K562 (cell line): ENCODE data around the gene NFIC. TPM values are rescaled to one million over a fixed set of nuclear protein-coding genes. Genes with fewer than 3 reads are reported as not detected.

ENCODE experiments used
- ATAC-seq: fragments of 200-7000 bp; cut with Tn5 transposase; 3 replicates; pipeline ENCODE4 v1.9.1; 2020; ENCODE audit warnings: moderate library complexity
- BruUV-seq: library from RNA; stranded (reverse); fragments of 400-500 nt; replicated peaks from 2 replicates; lab custom pipeline; 2021; lab: Mats Ljungman, UMichigan
- CTCF ChIA-PET: fragments of 300-600 bp; formaldehyde crosslinking; extraction: SDS; loops from one replicate; lab custom pipeline; 2021; ENCODE audit warnings: low intra/inter-chr PET ratio; lab: Yijun Ruan, JAX
- POLR2A ChIA-PET: fragments of 300-600, 350-650 bp; sonication (Branson Sonifier 250); formaldehyde crosslinking; extraction: SDS; loops from one replicate; lab custom pipeline; 2021; ENCODE audit warnings: antibody characterized with exemption, inconsistent platforms; lab: Yijun Ruan, JAX
- DNase-seq, 4 experiments: peaks; one replicate each; pipeline versions ENCODE4 v3.0.0 to v3.0.0-alpha.2; 2011 to 2018; ENCODE audit warnings: low spot score in 3 of 4, mixed read lengths in 3 of 4; ENCODE audit errors: extremely low read depth in 1 of 4
- FAIRE-seq: peaks from 2 replicates; lab custom pipeline; 2011; peaks lifted over from hg19 to GRCh38; lab: Jason Lieb, UNC
- H2AFZ ChIP-seq: 2 replicates; pipeline ENCODE4 v1.6.0; 2011; ENCODE audit warnings: low read depth, low read length, control low read depth, inconsistent platforms
- H3K27ac ChIP-seq: fragments of 200-600 bp; 3 replicates; pipeline ENCODE4 v1.8.0; 2011; ENCODE audit warnings: low read depth, mild to moderate bottlenecking, control low read depth, inconsistent platforms, low read length, moderate library complexity, mixed read lengths; ENCODE audit errors: extremely low read depth
- H3K27me3 ChIP-seq, 2 experiments: fragments of 300-600 bp in 1 of 2; 2 replicates in 1 of 2; 3 replicates in 1 of 2; pipeline versions ENCODE4 v1.6.0 to v1.8.0; 2011; ENCODE audit warnings: inconsistent platforms in 2 of 2, low read length in 2 of 2, mild to moderate bottlenecking in 1 of 2, mixed read lengths in 1 of 2, moderate library complexity in 1 of 2; ENCODE audit not compliant: control insufficient read depth in 2 of 2, insufficient read depth in 2 of 2
- H3K36me3 ChIP-seq: fragments of 300-600 bp; 3 replicates; pipeline ENCODE4 v1.8.0; 2011; ENCODE audit warnings: mild to moderate bottlenecking, low read length, inconsistent platforms; ENCODE audit not compliant: control insufficient read depth, insufficient read depth
- H3K4me1 ChIP-seq, 2 experiments: fragments of 200-600 bp in 1 of 2; replicated peaks in 1 of 2; 2 replicates in 1 of 2; 3 replicates in 1 of 2; pipeline versions ENCODE4 v1.5.1 to v1.8.0; 2011; ENCODE audit warnings: inconsistent platforms in 2 of 2, low read length in 2 of 2, mild to moderate bottlenecking in 1 of 2, mixed read lengths in 1 of 2, moderate library complexity in 1 of 2; ENCODE audit not compliant: control insufficient read depth in 2 of 2, insufficient read depth in 2 of 2
- H3K4me2 ChIP-seq: 2 replicates; pipeline ENCODE4 v1.6.1; 2011; ENCODE audit warnings: low read length, control low read depth, inconsistent platforms, mixed read lengths; ENCODE audit not compliant: insufficient read depth
- H3K4me3 ChIP-seq: fragments of 200-600 bp; sonication (generic), shearing (Covaris generic); 2 replicates; pipeline ENCODE4 v1.5.1; 2016; ENCODE audit warnings: control low read depth, inconsistent platforms
- H3K79me2 ChIP-seq: fragments of 200-600 bp; 3 replicates; pipeline ENCODE4 v1.8.0; 2011; ENCODE audit warnings: low read length, inconsistent platforms; ENCODE audit not compliant: control insufficient read depth, insufficient read depth
- H3K9ac ChIP-seq, 2 experiments: 2 replicates each; pipeline versions ENCODE4 v1.6.0 to v1.6.1; 2011; ENCODE audit warnings: low read depth in 2 of 2, low read length in 2 of 2, control low read depth in 1 of 2, inconsistent platforms in 1 of 2, mild to moderate bottlenecking in 1 of 2, mixed read lengths in 1 of 2; ENCODE audit not compliant: insufficient read depth in 1 of 2
- H3K9me1 ChIP-seq: one replicate; pipeline ENCODE4 v1.6.0; 2011; ENCODE audit warnings: inconsistent platforms, mild to moderate bottlenecking, low read length, moderate library complexity; ENCODE audit not compliant: control insufficient read depth, insufficient read depth
- H3K9me3 ChIP-seq: replicated peaks from 2 replicates; pipeline ENCODE4 v1.5.1; 2011; ENCODE audit warnings: low read depth, low read length, inconsistent platforms; ENCODE audit not compliant: control insufficient read depth, insufficient read depth
- H4K20me1 ChIP-seq: replicated peaks from 2 replicates; pipeline ENCODE4 v1.6.1; 2011; ENCODE audit warnings: low read length, inconsistent platforms, mixed read lengths; ENCODE audit not compliant: control insufficient read depth, insufficient read depth
- ADNP ChIP-seq: fragments of 200-800 bp; sonication (Bioruptor generic); IDR thresholded peaks from 2 replicates; pipeline ENCODE4 v1.6.1; 2016; ENCODE audit warnings: missing genetic modification characterization, missing compliant biosample characterization
- CBX3 ChIP-seq, 2 experiments: IDR thresholded peaks; 1 replicate in 1 of 2; 2 replicates in 1 of 2; pipeline ENCODE4 v1.6.1; 2012; ENCODE audit warnings: inconsistent platforms in 2 of 2, low read length in 2 of 2, borderline replicate concordance in 1 of 2, control low read depth in 1 of 2
- CEBPB ChIP-seq: fragments of 450-650 bp; IDR thresholded peaks from 2 replicates; pipeline ENCODE4 v1.6.1; 2016; ENCODE audit warnings: missing genetic modification characterization, missing compliant biosample characterization
- FOS ChIP-seq: IDR thresholded peaks from 3 replicates; pipeline ENCODE4 v1.6.1; 2011; ENCODE audit not compliant: insufficient read length; ENCODE audit errors: extremely low read depth
- FOXJ3 ChIP-seq: sonication (generic); formaldehyde crosslinking; IDR thresholded peaks from 2 replicates; pipeline ENCODE4 v1.4.0; 2020; ENCODE audit warnings: mild to moderate bottlenecking, missing genetic modification reagents
- GABPA ChIP-seq: fragments of 200-800 bp; sonication (Bioruptor generic); conservative IDR thresholded peaks from 2 replicates; pipeline ENCODE4 v1.6.1; 2016; ENCODE audit warnings: low read depth, missing genetic modification characterization, missing compliant biosample characterization
- MTA3 ChIP-seq: fragments of 450-650 bp; formaldehyde crosslinking; IDR thresholded peaks from 2 replicates; pipeline ENCODE4 v1.6.1; 2017; ENCODE audit warnings: mild to moderate bottlenecking, borderline replicate concordance
- RBM25 ChIP-seq: fragments of 200-400 bp; formaldehyde crosslinking; IDR thresholded peaks from 2 replicates; pipeline ENCODE4 v1.6.1; 2018; ENCODE audit warnings: low read length, low read depth, moderate library complexity; ENCODE audit not compliant: severe bottlenecking
- SAP30 ChIP-seq: fragments of 200-600 bp; sonication (generic); IDR thresholded peaks from 2 replicates; pipeline ENCODE4 v1.6.1; 2012; ENCODE audit warnings: borderline replicate concordance, low read depth, mild to moderate bottlenecking, moderate library complexity, low read length, control low read depth, inconsistent platforms; ENCODE audit not compliant: insufficient read depth, poor library complexity, severe bottlenecking
- SLC30A9 ChIP-seq: fragments of 250-450 bp; sonication (Bioruptor Pico); IDR thresholded peaks from 2 replicates; pipeline ENCODE4 v1.8.0; 2022; ENCODE audit warnings: mild to moderate bottlenecking, moderate library complexity
- SMARCA5 ChIP-seq: fragments of 450-650 bp; IDR thresholded peaks from 2 replicates; pipeline ENCODE4 v1.6.1; 2016
- WGBS: fragments of 100-300 bp; shearing (Covaris generic); methylation state at CpG from one replicate; pipeline ENCODE4 v1.1.6; 2016; ENCODE audit warnings: low coverage, mixed read lengths; ENCODE audit not compliant: insufficient coverage; ENCODE audit errors: missing lambda C conversion rate; 5-methylcytosine and 5-hydroxymethylcytosine counted together
- in situ Hi-C: fragments of 300-500 bp; cut with MboI; formaldehyde crosslinking; loops from 4 replicates; pipeline ENCODE4 v1.15.0; 2018; ENCODE audit warnings: inconsistent platforms, mixed read lengths
- intact Hi-C: fragments of 100-400 bp; cut with micrococcal nuclease; formaldehyde crosslinking; loops from 2 replicates; pipeline ENCODE4 v1.14.2; 2022
- polyA plus RNA-seq, 8 experiments: library from polyadenylated mRNA; depleted of rRNA in 4 of 8; stranded (reverse) in 5 of 8; unstranded in 3 of 8; fragments of >200 nt; fragmentation: Nextera tagmentation in 2 of 8; fragmentation: Illumina TruSeq in 1 of 8; extraction: Ambion mirVana in 2 of 8; extraction: Trizol in 1 of 8; gene quantifications; 2 replicates each; pipeline versions ENCODE4 v1.2.1 to v1.2.3, GENCODE V29; 2011 to 2014; ENCODE audit warnings: inconsistent platforms in 1 of 8, missing spikeins in 1 of 8
- total RNA-seq, 7 experiments: library from RNA; depleted of rRNA in 6 of 7; stranded (reverse); fragments of >200 nt in 6 of 7; fragmentation: Illumina TruSeq in 2 of 7; extraction: Trizol in 2 of 7; gene quantifications; 2 replicates each; pipeline versions ENCODE4 v1.2.1 to v1.2.3, GENCODE V29; 2011 to 2021; ENCODE audit warnings: low replicate concordance in 1 of 7
- TF ChIP-seq, protein P1 (sequence below): fragments of 200-800 bp; sonication (Bioruptor generic); IDR thresholded peaks from 2 replicates; pipeline ENCODE4 v1.6.1; 2017; ENCODE audit warnings: missing genetic modification characterization, missing compliant biosample characterization
- TF ChIP-seq, protein P2 (sequence below): fragments of 450-650 bp; IDR thresholded peaks from 2 replicates; pipeline ENCODE4 v1.6.1; 2018; ENCODE audit not compliant: partially characterized antibody

The NFIC gene
- total and polyA plus RNA-seq, 9 of the 15 experiments (the other 6 are each of a cell fraction or from before 2014, with no cell fraction given) = 0.71 to 62.1 (median 6.9) TPM

DNA sequence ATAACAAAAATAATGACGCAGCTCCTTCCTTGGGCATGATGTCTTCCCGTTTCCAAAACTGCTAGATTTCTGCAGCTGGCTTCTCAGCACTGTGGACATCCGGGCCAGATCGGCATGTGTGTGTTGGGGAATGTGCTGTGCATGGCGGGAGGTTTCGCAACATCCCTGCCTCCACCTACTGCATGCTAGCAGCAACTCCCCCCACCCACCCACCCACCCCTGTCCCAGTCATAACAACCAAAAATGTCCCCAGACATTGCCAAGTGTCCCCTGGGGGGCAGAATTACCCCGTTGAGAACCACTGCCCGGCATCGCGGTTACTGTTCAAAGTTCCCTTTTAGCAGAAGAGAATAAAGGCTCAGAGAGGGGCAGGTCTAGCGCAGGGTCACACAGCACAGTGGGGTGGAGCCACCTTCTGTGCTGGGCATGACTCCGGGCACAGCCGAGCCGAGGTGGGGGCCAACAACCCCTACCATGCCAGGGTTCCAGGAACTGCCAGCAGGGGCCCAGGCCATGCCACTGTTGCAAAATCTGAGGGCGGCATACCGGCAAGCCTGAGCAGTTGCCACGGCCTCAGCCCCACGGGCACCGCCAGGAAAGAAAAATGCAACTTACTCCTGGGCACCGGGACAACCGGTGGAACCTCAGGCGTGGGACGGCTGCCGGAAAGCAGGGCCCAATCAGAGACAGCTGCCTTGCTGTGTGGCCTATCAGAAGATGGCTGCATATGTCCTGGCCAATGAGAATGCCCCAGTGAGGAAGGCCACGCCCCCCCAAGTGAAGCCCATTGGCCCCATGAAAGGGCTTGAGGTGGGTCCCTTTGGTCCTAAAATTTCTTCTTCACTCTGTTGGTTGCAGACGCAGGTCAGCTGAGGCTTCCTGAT lies 22.5 kb upstream of the NFIC start:
- 24% methylated on average over 22 of the region's 26 CpGs for WGBS
- DNase-seq = peak; percentile 69 to 95 (median 92)
- Histone ChIP-seq H3K36me3 (no peaks in the 10 kb centered on the region), H3K79me2 (no peaks in the 10 kb centered on the region), H3K4me2 (peak overlapping the region; percentile 36; the same call in 1 of the 2 replicates), H3K9me1 (no peaks in the 10 kb centered on the region), H3K9ac (peak overlapping the region in 1 of 2 experiments; percentile 54; a peak in 1 of 4 replicates), H3K4me1 (peaks cover 0 to 32% of the 10 kb centered on the region in 2 experiments; a peak in 3 of 5 replicates), H3K9me3 (no peaks in the 10 kb centered on the region), H2AFZ (peak overlapping the region; percentile 44; the same call in 1 of the 2 replicates), H3K27me3 (no peaks in the 10 kb centered on the region), H3K27ac (no peak overlapping the region), H4K20me1 (no peaks in the 10 kb centered on the region), H3K4me3 (no peak overlapping the region)
- no TSS peak for BruUV-seq
- in situ Hi-C loops (loop anchor here (5.0 kb wide), 1 partner anchor 88 kb away; no protein-coding TSS in a partner anchor), intact Hi-C loops (loop anchor here (5.0 kb wide), 1 partner anchor 83 kb away; no protein-coding TSS in a partner anchor)
- FAIRE-seq = peak; percentile 76
- ATAC-seq = peak; percentile 96
- CTCF ChIA-PET = interaction anchor here (1.2 kb wide), 1 partner anchor 86 kb away, joined by 3 read pairs; no protein-coding TSS in a partner anchor
- POLR2A ChIA-PET = interaction anchor here (0.6 to 1.0 kb wide), 4 partner anchors 11 to 784 kb away, joined by 3 to 4 read pairs (median 3); no protein-coding TSS in a partner anchor
- TF ChIP-seq SMARCA5 = peak; percentile 97
- TF ChIP-seq SAP30 = no peak
- TF ChIP-seq, protein P1, sequence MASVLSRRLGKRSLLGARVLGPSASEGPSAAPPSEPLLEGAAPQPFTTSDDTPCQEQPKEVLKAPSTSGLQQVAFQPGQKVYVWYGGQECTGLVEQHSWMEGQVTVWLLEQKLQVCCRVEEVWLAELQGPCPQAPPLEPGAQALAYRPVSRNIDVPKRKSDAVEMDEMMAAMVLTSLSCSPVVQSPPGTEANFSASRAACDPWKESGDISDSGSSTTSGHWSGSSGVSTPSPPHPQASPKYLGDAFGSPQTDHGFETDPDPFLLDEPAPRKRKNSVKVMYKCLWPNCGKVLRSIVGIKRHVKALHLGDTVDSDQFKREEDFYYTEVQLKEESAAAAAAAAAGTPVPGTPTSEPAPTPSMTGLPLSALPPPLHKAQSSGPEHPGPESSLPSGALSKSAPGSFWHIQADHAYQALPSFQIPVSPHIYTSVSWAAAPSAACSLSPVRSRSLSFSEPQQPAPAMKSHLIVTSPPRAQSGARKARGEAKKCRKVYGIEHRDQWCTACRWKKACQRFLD (CRISPR knock-in tag) = peak; percentile 16; the same call in 1 of the 2 replicates
- no peak for TF ChIP-seq SLC30A9
- TF ChIP-seq ADNP (tag) = peak; percentile 71; the same call in 1 of the 2 replicates
- TF ChIP-seq CEBPB (tag) = peak; percentile 59
- TF ChIP-seq RBM25 = peak; percentile 92
- peak in 1 of 2 experiments; percentile 41; a peak in 1 of 3 replicates for TF ChIP-seq CBX3 (IDR thresholded peaks at IDR 0.05; ENCODE audit: borderline replicate concordance in 1 of 2, low read length in 2 of 2)
- TF ChIP-seq FOS = peak; percentile 93
- TF ChIP-seq, protein P2, sequence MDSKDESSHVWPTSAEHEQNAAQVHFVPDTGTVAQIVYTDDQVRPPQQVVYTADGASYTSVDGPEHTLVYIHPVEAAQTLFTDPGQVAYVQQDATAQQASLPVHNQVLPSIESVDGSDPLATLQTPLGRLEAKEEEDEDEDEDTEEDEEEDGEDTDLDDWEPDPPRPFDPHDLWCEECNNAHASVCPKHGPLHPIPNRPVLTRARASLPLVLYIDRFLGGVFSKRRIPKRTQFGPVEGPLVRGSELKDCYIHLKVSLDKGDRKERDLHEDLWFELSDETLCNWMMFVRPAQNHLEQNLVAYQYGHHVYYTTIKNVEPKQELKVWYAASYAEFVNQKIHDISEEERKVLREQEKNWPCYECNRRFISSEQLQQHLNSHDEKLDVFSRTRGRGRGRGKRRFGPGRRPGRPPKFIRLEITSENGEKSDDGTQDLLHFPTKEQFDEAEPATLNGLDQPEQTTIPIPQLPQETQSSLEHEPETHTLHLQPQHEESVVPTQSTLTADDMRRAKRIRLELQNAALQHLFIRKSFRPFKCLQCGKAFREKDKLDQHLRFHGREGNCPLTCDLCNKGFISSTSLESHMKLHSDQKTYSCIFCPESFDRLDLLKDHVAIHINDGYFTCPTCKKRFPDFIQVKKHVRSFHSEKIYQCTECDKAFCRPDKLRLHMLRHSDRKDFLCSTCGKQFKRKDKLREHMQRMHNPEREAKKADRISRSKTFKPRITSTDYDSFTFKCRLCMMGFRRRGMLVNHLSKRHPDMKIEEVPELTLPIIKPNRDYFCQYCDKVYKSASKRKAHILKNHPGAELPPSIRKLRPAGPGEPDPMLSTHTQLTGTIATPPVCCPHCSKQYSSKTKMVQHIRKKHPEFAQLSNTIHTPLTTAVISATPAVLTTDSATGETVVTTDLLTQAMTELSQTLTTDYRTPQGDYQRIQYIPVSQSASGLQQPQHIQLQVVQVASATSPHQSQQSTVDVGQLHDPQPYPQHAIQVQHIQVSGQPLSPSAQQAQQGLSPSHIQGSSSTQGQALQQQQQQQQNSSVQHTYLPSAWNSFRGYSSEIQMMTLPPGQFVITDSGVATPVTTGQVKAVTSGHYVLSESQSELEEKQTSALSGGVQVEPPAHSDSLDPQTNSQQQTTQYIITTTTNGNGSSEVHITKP = no peak
- TF ChIP-seq FOXJ3 = no peak
- no peak for TF ChIP-seq GABPA (tag)
- TF ChIP-seq MTA3 = 0 out of 2 replicates have a peak, but pooled peaks have one; percentile 38
